T-helper 1 cell (primary cell): Measurements from ENCODE around the gene ADAM22.
"Not testable (repeated sequence)": the region's sequence is repeated elsewhere in the genome, so short reads cannot be mapped to it uniquely, and the experiment has no call there.

Experiments
- DNase-seq, 5 donors: peaks; one replicate each; pipeline ENCODE4 v3.0.0-alpha.2; 2012 to 2020

Gene ADAM22

DNA sequence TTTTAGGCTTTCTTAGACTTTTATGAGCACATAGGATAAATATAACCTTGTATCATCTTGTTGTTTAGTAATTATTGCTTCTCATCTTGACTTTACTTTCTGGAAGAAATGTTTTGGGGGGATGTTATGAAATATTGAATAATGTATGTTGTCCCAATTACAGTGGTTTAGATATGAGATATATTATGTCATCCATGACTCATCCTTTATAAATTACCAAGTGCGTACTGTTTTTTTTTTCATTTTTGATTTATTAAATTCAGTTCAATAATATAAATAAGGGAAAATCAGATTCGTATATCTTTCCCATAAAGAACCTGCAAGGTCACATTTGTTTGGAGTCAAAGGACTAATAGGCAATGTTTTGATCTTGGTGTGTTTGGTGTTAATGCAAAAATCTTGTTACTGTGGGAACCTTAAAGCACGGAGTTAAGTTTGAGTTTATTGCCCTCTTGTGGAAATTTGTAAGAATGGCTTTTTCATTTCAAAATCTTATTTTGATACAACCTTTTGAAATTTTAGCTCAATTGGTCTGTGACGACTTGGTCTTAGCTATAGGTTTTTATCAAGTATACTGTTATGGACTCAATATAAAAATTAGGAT, 177.2 kb downstream of the ADAM22 start:
- peak in 1 of 5 donors; percentile 8 for DNase-seq

DNA sequence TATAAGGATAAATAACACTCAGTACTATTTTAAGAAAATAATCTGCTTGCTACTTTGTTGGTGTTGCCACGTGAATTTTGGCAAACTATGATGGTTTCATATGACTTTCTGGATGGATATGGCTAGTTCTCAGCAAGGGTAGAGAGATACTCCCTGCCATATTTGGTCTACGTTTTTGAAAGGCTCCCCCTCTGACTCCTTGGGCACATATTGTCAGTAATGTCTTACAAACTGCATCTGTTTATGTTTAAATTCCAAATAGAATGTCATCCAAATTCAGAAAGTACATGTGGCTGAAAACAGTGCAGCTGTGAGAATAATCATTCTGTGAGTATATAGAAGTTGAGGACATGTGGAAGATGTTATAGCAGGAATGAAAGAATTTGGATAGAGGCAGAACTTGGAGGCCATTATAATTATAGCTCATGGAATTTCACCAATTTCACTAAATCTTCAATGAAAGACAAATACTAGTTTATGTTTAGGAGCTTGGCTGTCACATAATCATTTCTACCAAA, 178.0 kb downstream of the ADAM22 start:
- DNase-seq: no peak

DNA sequence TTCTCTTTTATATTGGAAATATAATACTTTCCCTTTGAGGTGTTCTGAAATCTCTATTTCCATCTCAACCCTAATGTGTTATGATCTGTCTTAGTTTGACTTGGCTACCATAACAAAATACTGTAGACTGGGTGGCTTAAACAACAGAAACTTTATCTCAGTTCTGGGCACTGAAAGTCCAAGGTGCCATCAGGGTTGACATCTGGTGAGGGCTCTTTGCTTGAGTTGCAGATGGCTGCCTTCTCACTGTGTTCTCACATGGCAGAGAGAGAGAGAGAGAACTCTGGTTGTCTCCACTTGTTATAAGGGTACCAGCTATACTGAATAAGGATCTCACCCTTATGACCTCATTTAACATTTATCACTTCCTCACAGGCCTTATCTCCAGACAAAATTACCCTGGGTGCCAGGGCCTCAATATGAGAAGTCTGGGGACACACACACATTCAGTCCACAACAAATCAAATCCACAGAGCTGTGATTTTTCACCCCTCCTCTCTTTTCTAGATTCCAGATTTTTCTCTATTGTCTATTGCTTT, 181.3 kb downstream of the ADAM22 start:
- DNase-seq: no peak

DNA sequence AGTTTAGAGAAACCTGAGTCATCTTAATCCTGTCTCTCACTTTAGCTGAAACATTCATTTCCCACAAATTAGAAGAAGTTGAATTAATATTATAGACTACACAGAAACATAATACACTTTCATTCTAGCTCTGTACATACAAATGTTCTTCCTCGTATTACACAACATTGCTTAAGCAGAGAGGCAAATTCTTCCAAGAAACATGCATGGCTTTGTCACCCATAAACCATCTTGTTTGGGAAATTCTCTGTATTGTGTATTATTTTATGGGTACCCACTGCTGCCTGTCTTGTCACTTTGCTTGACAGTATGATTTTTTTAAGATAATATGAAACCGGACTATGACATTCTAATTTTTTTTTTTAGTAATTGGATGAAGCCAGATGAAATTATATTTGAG, 181.8 kb downstream of the ADAM22 start:
- DNase-seq: no peak

DNA sequence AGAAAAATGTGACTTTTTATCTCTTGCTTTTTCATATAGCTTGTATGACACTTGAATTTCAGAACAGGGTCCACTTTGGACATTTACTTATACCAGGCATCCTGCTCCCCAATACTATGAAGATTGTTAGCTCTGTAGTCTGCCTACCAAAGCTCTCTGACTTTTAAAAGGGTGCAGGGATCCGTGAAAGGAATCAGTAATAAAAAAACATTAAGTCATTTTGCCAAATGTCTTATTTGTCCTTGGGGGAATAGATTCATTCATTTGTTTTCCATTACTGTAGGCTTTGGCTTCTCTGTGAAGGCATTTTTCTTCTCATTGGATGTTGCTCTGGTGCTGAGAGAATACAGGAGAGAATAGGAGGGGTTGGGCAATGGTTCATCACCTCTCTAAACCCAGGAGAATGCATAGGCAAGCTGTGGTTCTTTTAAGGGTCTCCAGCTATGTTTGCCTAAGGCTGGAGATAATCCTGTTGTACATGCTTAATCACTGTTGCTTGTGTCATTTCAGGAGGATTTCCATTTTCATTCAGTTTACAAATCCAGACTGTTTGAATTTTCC, 182.3 kb downstream of the ADAM22 start:
- no peak for DNase-seq

DNA sequence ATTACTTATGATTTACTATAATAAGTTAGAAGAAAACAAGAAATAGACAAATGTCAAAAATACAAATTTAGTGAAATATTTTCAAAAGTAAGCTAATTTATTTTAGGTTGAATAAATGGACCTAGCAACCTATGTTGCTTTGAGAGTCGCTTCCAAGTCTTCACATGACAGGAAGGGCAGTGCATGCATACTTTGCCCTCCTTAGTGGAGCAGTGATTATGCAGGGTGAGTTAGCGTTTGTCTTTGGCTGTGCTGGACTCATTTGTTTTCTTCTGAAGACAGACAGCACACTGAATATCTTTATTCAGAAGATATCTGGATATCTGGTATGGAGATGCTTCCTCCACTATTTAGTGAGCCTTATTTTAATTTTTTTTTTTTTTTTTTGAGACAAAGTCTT, 183.3 kb downstream of the ADAM22 start:
- no peak for DNase-seq

DNA sequence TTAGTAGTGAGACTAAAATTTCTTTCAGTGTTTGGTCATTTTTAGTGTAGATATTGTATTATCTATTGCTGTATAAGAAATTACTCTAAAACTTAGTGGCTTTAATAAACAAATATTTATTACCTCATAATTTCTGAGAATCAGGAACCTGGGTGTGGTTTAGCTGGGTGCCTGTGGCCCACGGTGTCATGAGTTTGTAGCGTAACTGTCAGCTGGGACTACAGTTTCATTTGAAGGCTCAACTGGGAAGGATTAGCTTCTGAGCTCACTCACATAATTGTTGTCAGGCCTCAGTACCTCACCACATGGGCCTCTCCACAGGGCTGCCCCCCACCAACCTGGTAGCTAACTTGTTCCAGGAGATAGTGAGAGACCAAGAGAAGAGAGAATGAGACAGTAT, 187.3 kb downstream of the ADAM22 start:
- DNase-seq: no peak

DNA sequence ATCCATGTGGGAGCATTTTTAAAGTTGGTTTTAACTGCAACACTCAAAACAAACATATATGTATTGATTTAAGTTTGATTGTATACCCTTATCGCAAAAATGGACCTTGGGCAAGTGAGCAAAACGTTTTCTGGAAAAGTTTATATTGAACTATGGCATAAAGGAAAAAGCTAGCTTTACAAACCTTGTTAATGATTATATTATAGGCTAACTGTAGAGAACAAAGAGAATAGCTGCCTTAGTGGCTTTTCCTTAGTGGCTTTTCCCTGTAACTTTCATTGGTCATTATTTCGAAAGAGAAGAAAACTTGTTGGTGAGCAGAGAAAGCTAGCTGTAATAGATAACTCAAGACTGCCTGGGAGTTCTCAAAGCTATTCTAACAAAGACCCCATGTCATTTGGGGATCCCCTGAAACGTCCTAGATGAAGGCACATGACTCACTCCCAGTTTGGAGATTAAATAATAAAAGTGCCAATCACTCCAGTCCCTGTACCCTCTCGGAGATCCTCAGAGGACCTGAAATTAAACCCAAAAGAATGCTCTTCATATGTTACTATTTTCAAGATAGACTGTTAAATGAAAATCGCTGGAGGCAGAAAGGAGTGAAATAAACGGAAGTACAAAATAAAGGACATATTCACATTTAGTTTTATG, 193.7 kb downstream of the ADAM22 start:
- no peak for DNase-seq

DNA sequence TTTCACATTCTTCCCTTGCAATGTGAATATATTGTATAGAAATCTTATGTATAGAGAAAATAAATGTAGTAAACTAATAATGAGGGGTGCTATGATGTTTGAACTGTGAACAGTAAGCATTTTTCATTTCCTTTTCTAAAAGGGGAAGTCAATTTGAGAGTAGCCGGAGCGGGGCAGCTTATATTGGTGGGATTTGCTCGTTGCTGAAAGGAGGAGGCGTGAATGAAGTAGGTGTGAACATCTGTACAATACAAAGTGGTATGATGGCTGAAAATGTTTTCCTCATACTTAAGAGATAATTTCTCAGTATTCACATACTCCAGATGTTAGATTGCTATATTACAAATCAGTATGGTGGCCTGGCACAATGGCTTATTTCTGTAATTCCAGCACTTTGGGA, 198.7 kb downstream of the ADAM22 start:
- DNase-seq: no peak

DNA sequence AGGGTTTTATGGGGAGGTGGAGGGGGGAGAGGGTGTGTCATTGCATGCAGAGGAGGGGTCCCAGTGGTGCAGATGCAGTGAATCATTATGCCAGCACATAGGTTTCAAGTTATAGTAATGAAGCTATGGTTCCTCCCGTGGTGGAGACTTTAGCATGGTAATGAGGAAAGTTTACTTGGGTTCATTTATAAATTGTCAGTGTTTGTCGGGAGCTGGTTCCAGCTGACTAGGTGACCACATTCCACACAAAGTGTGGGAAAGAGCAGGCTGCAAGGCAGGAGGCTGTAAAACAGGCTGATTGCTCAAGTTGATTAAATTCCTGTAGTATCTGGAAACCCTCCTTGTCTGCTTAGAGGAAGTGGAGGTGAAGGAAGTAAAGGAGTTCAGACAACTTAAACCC, 206.9 kb downstream of the ADAM22 start:
- DNase-seq: no peak

DNA sequence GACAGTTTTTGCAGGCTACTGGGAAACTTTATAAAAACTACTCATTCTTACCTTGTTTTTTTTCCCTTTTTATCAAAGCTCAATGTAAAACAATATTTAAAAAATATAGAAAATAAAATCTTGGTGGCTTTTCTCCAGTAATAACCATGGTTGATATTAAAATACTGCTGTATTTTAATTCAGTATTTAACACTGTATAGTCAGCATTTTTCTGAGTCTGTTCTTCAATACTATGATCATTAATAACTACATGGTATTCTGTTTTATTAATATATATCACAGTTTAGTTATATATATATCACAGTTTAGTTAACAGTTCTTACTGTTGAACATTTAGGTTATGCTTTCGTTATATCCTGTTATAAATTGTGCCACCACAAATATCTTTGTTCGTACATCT, 207.4 kb downstream of the ADAM22 start:
- no peak for DNase-seq

DNA sequence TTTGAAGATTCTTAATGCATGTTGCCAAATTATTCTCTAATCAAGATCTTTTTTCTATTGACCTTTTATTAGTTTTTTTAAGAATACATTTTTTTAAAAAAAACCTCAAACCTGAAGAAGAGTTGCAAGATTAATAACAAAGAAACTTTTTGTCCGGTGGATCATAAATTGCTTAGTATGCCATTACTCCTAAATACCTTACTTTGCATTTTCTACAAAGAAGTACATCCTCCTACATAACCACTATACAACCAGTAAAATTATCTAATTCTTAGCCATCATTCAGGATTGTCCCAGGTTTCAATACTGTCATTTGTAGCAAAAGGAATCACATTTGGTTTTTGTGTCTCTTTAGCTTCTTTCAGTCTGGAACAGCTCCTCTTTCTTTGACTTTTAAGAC, 207.9 kb downstream of the ADAM22 start:
- no peak for DNase-seq

DNA sequence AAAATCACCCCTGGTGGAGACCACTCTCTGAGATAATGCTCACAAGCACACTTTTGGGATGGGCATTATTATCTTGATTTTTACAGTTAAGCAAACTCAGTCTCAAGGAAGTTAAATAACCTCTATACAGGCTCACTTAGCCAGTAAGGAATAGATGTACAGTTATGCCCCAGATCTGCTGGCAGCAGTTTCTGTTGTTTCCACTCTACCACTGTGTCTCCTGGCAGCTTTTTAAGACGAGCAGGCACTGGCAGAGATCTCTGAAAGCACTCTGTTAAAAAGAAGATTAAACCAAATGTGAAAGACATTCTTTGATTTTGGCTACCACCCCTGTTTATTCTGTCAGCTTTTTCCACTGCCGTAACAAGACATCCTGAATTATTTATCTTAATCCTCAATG, 212.6 kb downstream of the ADAM22 start:
- DNase-seq: no peak

DNA sequence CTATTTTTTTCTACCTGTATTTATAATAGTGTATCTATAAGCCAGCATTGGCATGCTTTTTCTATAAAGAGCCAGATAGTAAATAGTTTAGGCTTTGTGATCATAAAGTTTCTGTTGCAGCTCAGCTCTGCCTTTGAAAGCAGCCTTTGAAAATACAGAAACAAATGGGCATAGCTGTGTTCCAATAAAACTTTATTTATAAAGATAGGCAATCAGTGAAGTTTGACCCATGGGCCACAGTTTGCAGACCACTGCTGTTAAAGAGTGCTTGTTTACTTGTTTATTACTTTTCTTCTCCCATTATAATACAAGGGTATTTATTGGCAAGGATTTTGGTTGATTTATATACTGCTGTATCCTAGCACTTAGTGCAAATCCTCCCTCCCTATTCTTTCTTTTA, 213.3 kb downstream of the ADAM22 start:
- no peak for DNase-seq

DNA sequence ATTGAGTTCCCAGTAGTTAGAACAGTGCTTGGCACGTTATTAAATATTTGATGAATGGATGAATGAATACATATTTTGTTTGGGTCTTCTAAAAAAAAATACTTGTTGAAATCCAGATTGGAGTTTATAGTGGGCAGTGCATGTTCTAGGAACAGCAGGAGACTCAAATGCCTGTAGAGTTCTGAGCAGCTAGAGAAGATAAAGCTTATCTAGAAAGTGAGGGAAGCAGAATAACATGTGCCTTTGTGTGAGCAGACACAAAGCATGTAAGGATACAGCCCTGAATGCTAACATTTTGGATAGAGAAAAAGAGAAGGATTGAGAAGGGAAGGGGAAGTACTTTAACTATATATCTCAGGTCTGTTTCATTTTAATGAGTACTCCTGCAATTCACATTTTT, 213.9 kb downstream of the ADAM22 start:
- no peak for DNase-seq

DNA sequence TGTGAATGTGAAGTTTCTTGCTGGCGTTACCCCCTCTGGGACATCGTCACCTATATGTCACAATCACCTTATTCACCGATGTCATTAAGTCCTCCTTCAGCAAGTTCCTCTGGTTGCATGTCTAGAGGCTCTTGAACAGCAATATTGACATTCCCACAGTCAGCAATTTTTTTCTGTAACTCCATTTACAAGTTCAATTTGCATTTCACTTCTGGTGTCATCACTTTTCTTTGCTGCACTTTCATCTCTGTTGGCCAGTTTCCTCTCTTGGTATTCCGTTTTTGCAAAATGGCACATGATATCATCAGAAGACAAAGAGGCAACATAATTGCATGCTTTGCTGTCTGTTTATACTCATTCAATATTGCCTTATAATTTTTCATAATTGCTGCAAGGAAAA, 216.0 kb downstream of the ADAM22 start:
- DNase-seq: no peak

DNA sequence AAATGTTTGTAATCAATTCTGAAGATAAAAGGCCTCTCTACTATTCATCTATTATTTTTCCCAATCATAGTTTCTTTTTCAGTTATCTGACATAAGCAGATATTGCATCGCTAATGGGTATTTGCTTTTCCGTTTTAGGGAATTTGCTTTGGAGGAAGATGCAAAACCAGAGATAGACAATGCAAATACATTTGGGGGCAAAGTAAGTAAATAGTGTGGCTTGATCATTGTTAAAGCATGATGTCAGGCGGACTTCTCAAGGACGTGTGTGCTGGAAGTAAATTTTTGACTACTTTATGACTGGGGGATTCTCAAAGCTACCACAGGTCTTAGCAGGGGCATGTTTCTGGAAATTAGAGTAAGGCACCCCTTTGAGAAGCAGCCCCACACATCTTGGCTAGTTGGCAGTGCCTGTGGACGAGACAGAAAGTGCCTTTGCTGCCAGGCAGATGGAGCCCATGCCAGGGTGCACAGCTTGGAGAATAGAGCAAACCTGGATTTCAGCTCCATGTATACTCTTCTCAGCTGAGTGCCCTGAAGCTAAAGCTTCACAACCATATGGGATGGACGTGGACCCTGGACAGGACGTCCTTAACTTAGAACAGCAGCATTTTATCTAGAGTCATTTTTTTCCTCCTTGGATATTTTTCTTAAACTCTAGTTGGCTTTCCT, 217.2 kb downstream of the ADAM22 start:
- no peak for DNase-seq

DNA sequence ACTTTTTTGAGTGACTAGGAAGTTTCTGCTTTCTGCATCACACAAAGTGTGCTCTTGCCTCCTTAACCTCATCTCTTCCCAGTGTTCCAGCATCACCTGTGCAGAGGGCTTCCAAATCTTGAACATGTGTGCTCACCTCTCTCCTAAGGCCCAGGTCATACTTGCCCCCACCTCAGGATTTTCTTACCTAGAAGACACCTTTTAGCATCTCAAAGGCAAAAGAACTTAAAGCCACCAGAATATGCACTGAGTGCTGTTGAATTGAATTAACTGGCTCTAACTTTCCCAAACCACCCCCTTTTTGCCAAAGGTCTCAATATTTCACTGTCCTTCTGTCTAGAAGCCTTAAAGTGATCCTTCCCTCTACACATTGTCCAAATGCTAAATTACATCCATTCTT, 219.3 kb downstream of the ADAM22 start:
- DNase-seq: no peak

DNA sequence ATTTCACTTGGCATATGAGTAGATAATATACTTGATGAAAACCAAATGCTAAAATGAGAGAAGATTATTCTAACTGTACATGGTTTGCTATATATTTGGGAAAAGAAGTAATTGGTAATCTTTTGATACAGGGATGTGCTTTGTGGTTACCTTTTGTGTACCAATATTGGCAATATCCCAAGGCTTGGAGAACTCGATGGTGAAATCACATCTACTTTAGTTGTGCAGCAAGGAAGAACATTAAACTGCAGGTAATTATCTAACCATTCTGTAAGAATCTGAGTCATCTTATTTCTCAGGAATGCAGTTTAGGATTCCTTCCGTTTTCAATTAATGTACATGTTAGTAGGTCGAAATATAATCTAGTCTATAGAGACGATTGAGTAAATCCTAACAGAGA, 221.7 kb downstream of the ADAM22 start:
- DNase-seq: no peak

DNA sequence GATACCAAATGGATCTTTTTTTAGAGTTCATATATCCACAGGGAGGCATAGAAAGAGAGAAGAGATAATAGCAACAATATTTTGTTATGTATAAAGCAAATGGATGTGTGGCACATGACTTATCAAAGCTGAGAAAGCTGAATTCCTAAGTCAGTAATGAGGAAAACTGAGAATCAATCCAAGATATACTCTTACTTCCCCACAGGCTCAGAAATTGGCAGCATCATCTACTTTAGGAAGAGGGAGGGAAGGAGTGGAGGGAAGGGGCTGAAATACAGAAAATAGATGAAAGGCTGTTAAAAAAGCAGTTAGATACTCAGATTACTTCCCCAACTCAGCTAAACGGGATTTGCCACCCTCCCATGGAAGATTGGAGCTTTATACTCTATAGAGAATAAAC, 222.3 kb downstream of the ADAM22 start:
- no peak for DNase-seq

DNA sequence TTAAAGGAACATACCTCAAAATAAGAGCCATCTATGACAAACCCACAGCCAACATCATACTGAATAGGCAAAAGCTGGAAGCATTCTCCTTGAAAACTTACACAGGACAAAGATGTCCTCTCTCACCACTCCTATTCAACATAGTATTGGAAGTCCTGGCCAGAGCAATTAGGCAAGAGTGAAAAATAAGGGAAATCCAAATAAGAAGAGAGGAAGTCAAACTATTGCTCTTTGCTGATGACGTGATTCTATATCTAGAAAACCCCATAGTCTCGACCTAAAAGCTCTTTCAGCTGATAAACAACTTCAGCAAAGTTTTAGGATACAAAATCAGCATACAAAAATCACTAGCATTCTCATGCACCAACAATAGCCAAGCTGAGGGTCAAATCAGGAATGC, 225.7 kb downstream of the ADAM22 start:
- not testable (repeated sequence) for DNase-seq

DNA sequence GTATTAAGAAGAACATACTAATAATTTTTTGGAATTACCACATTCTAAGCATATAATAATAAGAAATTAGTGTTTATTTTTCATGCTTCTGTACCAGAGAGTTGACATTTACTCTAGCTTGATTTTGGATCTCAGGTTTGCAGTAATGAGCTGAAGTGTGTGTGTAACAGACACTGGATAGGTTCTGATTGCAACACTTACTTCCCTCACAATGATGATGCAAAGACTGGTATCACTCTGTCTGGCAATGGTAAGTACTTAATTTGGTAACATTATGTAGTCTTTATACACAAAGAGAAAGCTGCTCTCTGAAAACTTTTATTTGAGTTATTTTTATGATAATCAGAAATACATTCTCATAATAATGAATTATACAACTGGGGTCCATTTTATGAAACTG, 231.6 kb downstream of the ADAM22 start:
- DNase-seq: no peak

DNA sequence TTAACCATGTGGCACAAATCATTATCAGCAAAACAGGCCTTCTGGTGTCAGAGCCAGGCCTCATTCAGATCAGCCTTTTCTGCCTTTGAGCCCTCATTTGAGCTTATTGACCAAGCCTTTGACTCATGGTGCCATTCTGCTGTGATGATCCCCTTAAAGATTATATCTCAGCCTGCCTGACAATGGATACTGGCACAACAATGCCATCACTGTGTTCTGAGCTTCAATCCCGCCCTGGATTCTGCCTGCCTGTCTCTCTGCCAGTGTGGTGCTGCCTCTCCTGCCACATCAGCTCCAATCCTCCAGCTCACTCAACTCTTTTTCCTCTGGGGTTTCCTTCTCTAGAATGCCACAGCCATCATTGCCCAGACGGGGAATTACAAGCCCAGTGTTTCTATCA, 233.2 kb downstream of the ADAM22 start:
- no peak for DNase-seq

DNA sequence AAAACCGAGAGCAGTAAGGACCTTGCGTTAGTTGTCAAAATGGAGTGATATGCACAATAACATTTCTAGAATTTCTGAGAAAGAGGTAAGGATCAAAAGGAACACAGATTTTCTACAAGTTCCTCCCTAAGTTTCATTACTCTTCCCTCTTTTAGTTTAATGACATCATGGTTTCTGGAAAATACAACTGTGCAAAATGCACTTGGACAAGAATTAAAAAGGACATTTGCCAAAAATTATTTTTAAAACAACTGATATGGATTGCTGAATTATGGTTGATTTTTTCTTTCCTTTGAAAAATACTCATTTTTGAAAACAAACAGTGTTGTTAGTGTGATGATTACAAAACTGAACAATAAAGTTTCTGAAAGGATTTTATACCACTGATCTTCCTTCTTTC, 233.7 kb downstream of the ADAM22 start:
- DNase-seq: no peak
